GM23338 (cell line): ENCODE results near the gene OR6C70.

Experiments
- CREB1 ChIP-seq: fragments of 250-450 bp; sonication (Bioruptor Pico); IDR thresholded peaks from 2 replicates; pipeline ENCODE4 v1.5.0; 2020; ENCODE audit warnings: low read depth, mild to moderate bottlenecking, moderate library complexity
- EZH2 ChIP-seq: fragments of 200-600 bp; sonication (generic); IDR thresholded peaks from one replicate; pipeline ENCODE4 v1.8.0; 2017; ENCODE audit warnings: antibody characterized with exemption, mild to moderate bottlenecking, low read depth; ENCODE audit not compliant: unreplicated experiment
- EZH2phosphoT487 ChIP-seq: fragments of 200-600 bp; sonication (generic); IDR thresholded peaks from one replicate; pipeline ENCODE4 v1.8.1; 2018; ENCODE audit warnings: antibody characterized with exemption; ENCODE audit not compliant: unreplicated experiment
- JUNB ChIP-seq: IDR thresholded peaks from one replicate; pipeline ENCODE4 v1.6.1; 2016; ENCODE audit warnings: antibody characterized with exemption; ENCODE audit not compliant: unreplicated experiment
- NANOG ChIP-seq: IDR thresholded peaks from 2 replicates; pipeline ENCODE4 v1.6.1; 2016; ENCODE audit warnings: antibody characterized with exemption, borderline replicate concordance
- POLR2AphosphoS5 ChIP-seq: IDR thresholded peaks from 2 replicates; pipeline ENCODE4 v1.6.1; 2016; ENCODE audit warnings: antibody characterized with exemption, low read depth
- STAT1 ChIP-seq: IDR thresholded peaks from one replicate; pipeline ENCODE4 v1.6.1; 2016; ENCODE audit warnings: antibody characterized with exemption; ENCODE audit not compliant: unreplicated experiment
- ZNF331 ChIP-seq: fragments of 250-450 bp; sonication (Bioruptor Pico); IDR thresholded peaks from 2 replicates; pipeline ENCODE4 v1.5.0; 2020; ENCODE audit warnings: low read depth, mild to moderate bottlenecking, moderate library complexity
- TF ChIP-seq, protein P1 (sequence below), 2 experiments: fragments of 200-600 bp in 1 of 2; sonication (generic) in 1 of 2; conservative IDR thresholded peaks; 2 replicates each; pipeline versions ENCODE4 v1.5.1 to v1.6.1; 2016 to 2017; ENCODE audit warnings: antibody characterized with exemption in 2 of 2, low read depth in 2 of 2, mild to moderate bottlenecking in 2 of 2, moderate library complexity in 1 of 2
- TF ChIP-seq, protein P2 (sequence below): IDR thresholded peaks from one replicate; pipeline ENCODE4 v1.6.1; 2018; ENCODE audit warnings: antibody characterized with exemption; ENCODE audit not compliant: unreplicated experiment
- TF ChIP-seq, protein P3 (sequence below): IDR thresholded peaks from 2 replicates; pipeline ENCODE4 v1.6.1; 2016; ENCODE audit warnings: antibody characterized with exemption
- TF ChIP-seq, protein P4 (sequence below): fragments of 250-450 bp; sonication (Bioruptor Pico); IDR thresholded peaks from 2 replicates; pipeline ENCODE4 v1.5.0; 2020; ENCODE audit warnings: mild to moderate bottlenecking, moderate library complexity

DNA sequence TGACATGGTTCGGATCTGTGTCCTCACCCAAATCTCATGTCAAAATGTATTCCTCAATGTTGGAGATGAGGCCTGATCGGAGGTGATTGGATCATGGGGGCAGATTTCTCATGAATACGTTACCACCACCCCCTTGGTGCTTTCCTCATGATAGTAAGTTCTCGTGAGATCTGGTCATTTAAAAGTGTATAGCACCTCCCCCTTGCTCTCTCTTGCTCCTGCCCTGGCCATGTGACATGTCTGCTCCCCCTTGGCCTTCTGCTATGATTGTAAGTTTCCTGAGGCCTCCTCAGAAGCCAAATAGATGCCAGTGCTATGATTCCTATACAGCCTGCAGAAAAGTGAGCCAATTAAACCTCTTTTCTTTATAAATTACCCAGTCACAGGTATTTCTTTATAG is 29.3 kb upstream of the OR6C70 start:
- TF ChIP-seq, protein P1, sequence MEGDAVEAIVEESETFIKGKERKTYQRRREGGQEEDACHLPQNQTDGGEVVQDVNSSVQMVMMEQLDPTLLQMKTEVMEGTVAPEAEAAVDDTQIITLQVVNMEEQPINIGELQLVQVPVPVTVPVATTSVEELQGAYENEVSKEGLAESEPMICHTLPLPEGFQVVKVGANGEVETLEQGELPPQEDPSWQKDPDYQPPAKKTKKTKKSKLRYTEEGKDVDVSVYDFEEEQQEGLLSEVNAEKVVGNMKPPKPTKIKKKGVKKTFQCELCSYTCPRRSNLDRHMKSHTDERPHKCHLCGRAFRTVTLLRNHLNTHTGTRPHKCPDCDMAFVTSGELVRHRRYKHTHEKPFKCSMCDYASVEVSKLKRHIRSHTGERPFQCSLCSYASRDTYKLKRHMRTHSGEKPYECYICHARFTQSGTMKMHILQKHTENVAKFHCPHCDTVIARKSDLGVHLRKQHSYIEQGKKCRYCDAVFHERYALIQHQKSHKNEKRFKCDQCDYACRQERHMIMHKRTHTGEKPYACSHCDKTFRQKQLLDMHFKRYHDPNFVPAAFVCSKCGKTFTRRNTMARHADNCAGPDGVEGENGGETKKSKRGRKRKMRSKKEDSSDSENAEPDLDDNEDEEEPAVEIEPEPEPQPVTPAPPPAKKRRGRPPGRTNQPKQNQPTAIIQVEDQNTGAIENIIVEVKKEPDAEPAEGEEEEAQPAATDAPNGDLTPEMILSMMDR (conservative IDR thresholded peaks at IDR 0.05; ENCODE audit: low read depth in 2 of 2), result no peak
- TF ChIP-seq, protein P2, sequence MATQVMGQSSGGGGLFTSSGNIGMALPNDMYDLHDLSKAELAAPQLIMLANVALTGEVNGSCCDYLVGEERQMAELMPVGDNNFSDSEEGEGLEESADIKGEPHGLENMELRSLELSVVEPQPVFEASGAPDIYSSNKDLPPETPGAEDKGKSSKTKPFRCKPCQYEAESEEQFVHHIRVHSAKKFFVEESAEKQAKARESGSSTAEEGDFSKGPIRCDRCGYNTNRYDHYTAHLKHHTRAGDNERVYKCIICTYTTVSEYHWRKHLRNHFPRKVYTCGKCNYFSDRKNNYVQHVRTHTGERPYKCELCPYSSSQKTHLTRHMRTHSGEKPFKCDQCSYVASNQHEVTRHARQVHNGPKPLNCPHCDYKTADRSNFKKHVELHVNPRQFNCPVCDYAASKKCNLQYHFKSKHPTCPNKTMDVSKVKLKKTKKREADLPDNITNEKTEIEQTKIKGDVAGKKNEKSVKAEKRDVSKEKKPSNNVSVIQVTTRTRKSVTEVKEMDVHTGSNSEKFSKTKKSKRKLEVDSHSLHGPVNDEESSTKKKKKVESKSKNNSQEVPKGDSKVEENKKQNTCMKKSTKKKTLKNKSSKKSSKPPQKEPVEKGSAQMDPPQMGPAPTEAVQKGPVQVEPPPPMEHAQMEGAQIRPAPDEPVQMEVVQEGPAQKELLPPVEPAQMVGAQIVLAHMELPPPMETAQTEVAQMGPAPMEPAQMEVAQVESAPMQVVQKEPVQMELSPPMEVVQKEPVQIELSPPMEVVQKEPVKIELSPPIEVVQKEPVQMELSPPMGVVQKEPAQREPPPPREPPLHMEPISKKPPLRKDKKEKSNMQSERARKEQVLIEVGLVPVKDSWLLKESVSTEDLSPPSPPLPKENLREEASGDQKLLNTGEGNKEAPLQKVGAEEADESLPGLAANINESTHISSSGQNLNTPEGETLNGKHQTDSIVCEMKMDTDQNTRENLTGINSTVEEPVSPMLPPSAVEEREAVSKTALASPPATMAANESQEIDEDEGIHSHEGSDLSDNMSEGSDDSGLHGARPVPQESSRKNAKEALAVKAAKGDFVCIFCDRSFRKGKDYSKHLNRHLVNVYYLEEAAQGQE, result no peak
- TF ChIP-seq NANOG, result no peak
- no peak for TF ChIP-seq POLR2AphosphoS5
- no peak for TF ChIP-seq EZH2phosphoT487
- TF ChIP-seq, protein P3, sequence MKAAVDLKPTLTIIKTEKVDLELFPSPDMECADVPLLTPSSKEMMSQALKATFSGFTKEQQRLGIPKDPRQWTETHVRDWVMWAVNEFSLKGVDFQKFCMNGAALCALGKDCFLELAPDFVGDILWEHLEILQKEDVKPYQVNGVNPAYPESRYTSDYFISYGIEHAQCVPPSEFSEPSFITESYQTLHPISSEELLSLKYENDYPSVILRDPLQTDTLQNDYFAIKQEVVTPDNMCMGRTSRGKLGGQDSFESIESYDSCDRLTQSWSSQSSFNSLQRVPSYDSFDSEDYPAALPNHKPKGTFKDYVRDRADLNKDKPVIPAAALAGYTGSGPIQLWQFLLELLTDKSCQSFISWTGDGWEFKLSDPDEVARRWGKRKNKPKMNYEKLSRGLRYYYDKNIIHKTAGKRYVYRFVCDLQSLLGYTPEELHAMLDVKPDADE, result no peak
- TF ChIP-seq EZH2, result no peak
- no peak for TF ChIP-seq ZNF331 (CRISPR knock-in tag)
- TF ChIP-seq, protein P4, sequence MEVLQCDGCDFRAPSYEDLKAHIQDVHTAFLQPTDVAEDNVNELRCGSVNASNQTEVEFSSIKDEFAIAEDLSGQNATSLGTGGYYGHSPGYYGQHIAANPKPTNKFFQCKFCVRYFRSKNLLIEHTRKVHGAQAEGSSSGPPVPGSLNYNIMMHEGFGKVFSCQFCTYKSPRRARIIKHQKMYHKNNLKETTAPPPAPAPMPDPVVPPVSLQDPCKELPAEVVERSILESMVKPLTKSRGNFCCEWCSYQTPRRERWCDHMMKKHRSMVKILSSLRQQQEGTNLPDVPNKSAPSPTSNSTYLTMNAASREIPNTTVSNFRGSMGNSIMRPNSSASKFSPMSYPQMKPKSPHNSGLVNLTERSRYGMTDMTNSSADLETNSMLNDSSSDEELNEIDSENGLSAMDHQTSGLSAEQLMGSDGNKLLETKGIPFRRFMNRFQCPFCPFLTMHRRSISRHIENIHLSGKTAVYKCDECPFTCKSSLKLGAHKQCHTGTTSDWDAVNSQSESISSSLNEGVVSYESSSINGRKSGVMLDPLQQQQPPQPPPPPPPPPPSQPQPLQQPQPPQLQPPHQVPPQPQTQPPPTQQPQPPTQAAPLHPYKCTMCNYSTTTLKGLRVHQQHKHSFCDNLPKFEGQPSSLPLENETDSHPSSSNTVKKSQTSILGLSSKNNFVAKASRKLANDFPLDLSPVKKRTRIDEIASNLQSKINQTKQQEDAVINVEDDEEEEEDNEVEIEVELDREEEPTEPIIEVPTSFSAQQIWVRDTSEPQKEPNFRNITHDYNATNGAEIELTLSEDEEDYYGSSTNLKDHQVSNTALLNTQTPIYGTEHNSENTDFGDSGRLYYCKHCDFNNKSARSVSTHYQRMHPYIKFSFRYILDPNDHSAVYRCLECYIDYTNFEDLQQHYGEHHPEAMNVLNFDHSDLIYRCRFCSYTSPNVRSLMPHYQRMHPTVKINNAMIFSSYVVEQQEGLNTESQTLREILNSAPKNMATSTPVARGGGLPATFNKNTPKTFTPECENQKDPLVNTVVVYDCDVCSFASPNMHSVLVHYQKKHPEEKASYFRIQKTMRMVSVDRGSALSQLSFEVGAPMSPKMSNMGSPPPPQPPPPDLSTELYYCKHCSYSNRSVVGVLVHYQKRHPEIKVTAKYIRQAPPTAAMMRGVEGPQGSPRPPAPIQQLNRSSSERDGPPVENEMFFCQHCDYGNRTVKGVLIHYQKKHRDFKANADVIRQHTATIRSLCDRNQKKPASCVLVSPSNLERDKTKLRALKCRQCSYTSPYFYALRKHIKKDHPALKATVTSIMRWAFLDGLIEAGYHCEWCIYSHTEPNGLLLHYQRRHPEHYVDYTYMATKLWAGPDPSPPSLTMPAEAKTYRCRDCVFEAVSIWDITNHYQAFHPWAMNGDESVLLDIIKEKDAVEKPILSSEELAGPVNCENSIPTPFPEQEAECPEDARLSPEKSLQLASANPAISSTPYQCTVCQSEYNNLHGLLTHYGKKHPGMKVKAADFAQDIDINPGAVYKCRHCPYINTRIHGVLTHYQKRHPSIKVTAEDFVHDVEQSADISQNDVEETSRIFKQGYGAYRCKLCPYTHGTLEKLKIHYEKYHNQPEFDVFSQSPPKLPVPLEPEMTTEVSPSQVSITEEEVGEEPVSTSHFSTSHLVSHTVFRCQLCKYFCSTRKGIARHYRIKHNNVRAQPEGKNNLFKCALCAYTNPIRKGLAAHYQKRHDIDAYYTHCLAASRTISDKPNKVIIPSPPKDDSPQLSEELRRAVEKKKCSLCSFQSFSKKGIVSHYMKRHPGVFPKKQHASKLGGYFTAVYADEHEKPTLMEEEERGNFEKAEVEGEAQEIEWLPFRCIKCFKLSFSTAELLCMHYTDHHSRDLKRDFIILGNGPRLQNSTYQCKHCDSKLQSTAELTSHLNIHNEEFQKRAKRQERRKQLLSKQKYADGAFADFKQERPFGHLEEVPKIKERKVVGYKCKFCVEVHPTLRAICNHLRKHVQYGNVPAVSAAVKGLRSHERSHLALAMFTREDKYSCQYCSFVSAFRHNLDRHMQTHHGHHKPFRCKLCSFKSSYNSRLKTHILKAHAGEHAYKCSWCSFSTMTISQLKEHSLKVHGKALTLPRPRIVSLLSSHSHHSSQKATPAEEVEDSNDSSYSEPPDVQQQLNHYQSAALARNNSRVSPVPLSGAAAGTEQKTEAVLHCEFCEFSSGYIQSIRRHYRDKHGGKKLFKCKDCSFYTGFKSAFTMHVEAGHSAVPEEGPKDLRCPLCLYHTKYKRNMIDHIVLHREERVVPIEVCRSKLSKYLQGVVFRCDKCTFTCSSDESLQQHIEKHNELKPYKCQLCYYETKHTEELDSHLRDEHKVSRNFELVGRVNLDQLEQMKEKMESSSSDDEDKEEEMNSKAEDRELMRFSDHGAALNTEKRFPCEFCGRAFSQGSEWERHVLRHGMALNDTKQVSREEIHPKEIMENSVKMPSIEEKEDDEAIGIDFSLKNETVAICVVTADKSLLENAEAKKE (CRISPR knock-in tag), result no peak
- TF ChIP-seq CREB1 (CRISPR knock-in tag), result no peak
- no peak for TF ChIP-seq STAT1
- TF ChIP-seq JUNB, result no peak
